GM12875 (cell line): Measurements from ENCODE around the gene STXBP4.

Experiments
- H3K4me3 ChIP-seq: one replicate; pipeline ENCODE4 v1.5.1; 2011; ENCODE audit warnings: low read depth, low read length, control low read depth
- TF ChIP-seq, protein P1 (sequence below): IDR thresholded peaks from 2 replicates; pipeline ENCODE4 v1.5.1; 2011; ENCODE audit warnings: low read depth, mild to moderate bottlenecking, control low read depth, inconsistent platforms, low read length, moderate library complexity, borderline replicate concordance; ENCODE audit not compliant: insufficient read depth

The STXBP4 gene

DNA sequence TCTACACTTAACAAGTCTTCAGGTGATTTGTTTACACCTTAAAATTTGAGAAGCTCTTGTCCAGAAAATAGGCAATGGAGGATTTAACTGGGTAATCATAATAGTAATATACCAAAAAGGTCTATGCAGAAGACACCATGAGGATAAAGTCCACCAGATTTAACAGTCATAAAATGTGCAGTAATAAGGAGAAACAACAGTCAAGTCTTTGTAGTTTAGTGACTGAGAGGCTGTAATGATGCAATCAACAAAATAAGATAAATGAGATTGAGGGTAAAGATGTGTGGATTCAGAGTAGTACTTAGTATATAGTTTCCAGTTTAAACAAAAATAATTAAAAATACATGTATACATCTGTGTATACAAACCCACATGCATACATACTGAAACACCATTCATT, 91.2 kb downstream of the STXBP4 start:
- no peak overlapping the region for H3K4me3 ChIP-seq
- TF ChIP-seq, protein P1, sequence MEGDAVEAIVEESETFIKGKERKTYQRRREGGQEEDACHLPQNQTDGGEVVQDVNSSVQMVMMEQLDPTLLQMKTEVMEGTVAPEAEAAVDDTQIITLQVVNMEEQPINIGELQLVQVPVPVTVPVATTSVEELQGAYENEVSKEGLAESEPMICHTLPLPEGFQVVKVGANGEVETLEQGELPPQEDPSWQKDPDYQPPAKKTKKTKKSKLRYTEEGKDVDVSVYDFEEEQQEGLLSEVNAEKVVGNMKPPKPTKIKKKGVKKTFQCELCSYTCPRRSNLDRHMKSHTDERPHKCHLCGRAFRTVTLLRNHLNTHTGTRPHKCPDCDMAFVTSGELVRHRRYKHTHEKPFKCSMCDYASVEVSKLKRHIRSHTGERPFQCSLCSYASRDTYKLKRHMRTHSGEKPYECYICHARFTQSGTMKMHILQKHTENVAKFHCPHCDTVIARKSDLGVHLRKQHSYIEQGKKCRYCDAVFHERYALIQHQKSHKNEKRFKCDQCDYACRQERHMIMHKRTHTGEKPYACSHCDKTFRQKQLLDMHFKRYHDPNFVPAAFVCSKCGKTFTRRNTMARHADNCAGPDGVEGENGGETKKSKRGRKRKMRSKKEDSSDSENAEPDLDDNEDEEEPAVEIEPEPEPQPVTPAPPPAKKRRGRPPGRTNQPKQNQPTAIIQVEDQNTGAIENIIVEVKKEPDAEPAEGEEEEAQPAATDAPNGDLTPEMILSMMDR, result no peak

DNA sequence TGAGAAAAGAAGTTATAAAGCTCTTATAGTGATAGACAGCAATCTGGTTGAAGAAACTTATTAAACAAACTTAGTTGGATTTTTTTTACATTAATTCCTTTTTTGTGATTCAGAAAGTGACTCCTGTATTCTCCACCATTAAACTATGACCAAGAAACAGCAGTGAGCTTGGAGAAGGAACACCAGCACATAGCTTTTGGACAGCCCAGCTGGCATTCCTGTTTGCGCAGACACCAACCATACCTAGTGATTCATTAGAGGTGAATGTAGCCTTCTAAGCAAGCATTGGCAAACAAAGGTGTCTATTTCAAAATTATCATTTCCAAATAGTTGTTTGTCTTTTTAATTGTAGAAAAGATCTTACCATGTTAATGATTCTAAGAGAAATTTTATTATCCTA, 94.4 kb downstream of the STXBP4 start:
- no peak overlapping the region for H3K4me3 ChIP-seq
- TF ChIP-seq, protein P1, result no peak

DNA sequence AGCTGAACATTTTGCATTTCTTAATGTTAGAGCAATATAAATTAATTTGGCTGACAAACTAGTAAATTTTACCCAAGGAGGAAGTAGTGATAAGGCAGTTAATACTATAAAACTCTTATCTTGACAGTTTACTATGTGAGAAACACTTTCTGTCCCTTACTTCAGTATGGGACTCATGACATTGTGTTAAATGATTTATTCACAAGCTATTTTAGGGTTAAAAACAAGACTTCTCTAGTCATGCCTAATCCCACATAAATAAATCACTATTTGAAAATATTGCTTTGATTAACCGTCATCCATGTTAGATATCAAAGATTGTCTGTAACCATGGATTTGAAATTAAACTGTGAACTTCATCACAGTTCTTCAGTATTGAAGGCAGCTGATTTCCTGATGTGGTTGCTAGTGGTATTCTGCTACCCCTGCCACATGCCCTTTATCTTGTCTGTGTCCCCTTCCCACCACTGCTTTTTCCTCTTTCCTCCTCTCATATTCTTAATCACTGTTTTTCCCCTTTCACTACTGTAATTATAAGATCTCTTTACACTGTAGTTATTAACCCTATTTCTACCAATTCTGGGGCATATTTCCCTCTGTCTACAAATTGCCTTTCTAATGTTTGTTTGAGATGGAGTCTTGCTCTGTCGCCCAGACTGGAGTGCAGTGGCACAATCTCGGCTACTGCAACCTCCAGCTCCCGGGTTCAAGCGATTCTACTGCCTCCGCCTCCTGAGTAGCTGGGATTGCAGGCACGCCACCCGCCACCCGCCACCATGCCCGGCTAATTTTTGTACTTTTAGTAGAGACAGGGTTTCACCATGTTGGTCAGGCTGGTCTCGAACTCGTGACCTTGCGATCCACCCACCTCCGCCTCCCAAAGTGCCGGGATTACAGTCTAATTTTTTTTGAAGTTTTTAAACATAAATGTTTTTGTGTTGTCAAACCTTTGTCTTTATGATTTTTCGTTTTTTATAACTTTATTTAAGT, 95.6 kb downstream of the STXBP4 start:
- TF ChIP-seq, protein P1, result no peak
- H3K4me3 ChIP-seq, result no peak overlapping the region

GRCh38 chr17:55067697-55068439, 99.3 kb downstream of the STXBP4 start:
- TF ChIP-seq, protein P1, result no peak
- no peak overlapping the region for H3K4me3 ChIP-seq

DNA sequence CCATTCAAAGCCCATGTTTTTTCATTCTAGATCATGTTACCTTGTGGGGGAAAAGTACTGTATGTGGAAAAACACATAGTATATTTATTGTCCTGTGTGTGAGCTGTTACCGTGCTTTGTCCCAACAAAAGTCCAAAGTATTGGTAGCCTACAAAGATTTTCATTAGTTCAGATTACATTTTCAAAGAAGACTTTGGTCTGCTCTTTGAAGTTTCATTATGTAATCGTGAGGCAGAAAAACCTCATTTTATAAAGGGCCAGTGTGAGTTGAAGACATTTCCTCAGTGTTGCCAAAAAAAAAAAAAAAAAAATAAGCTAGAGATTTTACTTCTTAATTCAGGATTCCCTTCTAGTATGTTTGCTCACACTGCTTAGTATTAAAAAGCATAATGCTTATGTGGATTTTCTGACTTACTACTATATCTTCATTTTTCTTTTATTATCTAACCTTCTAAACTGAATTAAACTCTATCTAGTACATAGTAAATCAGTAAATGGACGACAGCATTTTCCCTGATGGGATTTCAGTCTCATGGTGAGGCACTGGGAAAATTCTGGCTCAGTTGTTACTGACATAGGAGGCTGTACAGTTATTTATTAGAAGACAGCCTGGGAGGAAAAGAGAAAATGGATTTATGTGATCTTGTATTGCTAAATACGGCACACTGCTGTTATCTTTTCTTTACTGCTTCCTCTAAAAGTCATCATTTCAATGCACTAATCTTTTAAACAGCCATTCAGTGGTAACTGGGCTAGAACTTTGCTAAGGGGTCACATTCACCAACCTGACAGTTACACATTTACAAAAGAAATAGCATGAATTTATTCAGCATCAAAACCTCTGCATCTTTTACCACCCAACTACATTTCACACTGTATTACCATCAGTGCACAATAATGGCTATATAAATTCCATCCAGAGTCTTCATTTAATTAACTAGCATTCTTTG, 100.6 kb downstream of the STXBP4 start:
- H3K4me3 ChIP-seq, result no peak overlapping the region
- TF ChIP-seq, protein P1, result no peak

GRCh38 chr17:55069983-55070529, 101.5 kb downstream of the STXBP4 start:
- TF ChIP-seq, protein P1, result no peak
- H3K4me3 ChIP-seq, result no peak overlapping the region
